GM18499 (cell line): ENCODE results near the gene NUDT15.
"Not testable (repeated sequence)": the region's sequence is repeated elsewhere in the genome, so short reads cannot be mapped to it uniquely, and the experiment has no call there.

Experiments
- ATAC-seq: cut with Tn5 transposase; IDR thresholded peaks from one replicate; pipeline ENCODE4 v1.9.1; 2021; ENCODE audit warnings: moderate number of reproducible peaks; ENCODE audit not compliant: insufficient read depth, unreplicated experiment

The NUDT15 gene

GRCh38 chr13:48040896-48041295, 3.4 kb downstream of the NUDT15 start:
- no peak for ATAC-seq

GRCh38 chr13:48042894-48043293, 5.4 kb downstream of the NUDT15 start:
- ATAC-seq = no peak

GRCh38 chr13:48043789-48044503, 6.4 kb downstream of the NUDT15 start:
- no peak for ATAC-seq

- no peak for ATAC-seq
These were observed 13.0 kb downstream of the NUDT15 start for GRCh38 chr13:48050550-48050949.

- ATAC-seq = no peak
These were observed 17.1 kb downstream of the NUDT15 start for GRCh38 chr13:48054601-48055000.

- ATAC-seq = no peak
These were observed 18.2 kb downstream of the NUDT15 start for GRCh38 chr13:48055712-48056111.

GRCh38 chr13:48058536-48058935, 21.0 kb downstream of the NUDT15 start:
- ATAC-seq = not testable (repeated sequence)

GRCh38 chr13:48059951-48060350, 22.4 kb downstream of the NUDT15 start:
- ATAC-seq = not testable (repeated sequence)

GRCh38 chr13:48066310-48066989, 28.9 kb downstream of the NUDT15 start:
- no peak for ATAC-seq

- ATAC-seq = no peak
These were observed 30.5 kb downstream of the NUDT15 start for GRCh38 chr13:48068036-48068435.

GRCh38 chr13:48068952-48069351, 31.4 kb downstream of the NUDT15 start:
- no peak for ATAC-seq

- ATAC-seq = no peak
These were observed 32.0 kb downstream of the NUDT15 start for GRCh38 chr13:48069573-48069972.

GRCh38 chr13:48070942-48071341, 33.4 kb downstream of the NUDT15 start:
- ATAC-seq = no peak

- no peak for ATAC-seq
These were observed 34.8 kb downstream of the NUDT15 start for GRCh38 chr13:48072304-48072703.

- ATAC-seq = no peak
These were observed 35.3 kb downstream of the NUDT15 start for GRCh38 chr13:48072787-48073186.

- no peak for ATAC-seq
These were observed 36.5 kb downstream of the NUDT15 start for GRCh38 chr13:48074006-48074405.

- ATAC-seq = peak; percentile 96
These were observed 40.7 kb downstream of the NUDT15 start for GRCh38 chr13:48078251-48078656.

GRCh38 chr13:48081739-48082138, 44.2 kb downstream of the NUDT15 start:
- ATAC-seq = no peak

GRCh38 chr13:48086272-48086671, 48.7 kb downstream of the NUDT15 start:
- ATAC-seq = no peak

GRCh38 chr13:48093588-48093987, 56.1 kb downstream of the NUDT15 start:
- ATAC-seq = no peak

- no peak for ATAC-seq
These were observed 56.9 kb downstream of the NUDT15 start for GRCh38 chr13:48094404-48094780.
